Astrocyte (in vitro differentiated cells and primary cell): ENCODE results near the gene TRAF3IP1.

Source experiments
- EZH2 ChIP-seq: IDR thresholded peaks from 2 replicates; pipeline ENCODE4 v1.6.1; 2012; ENCODE audit warnings: mild to moderate bottlenecking, low read length, inconsistent platforms; ENCODE audit not compliant: insufficient read depth
- TF ChIP-seq, protein P1 (sequence below): IDR thresholded peaks from 2 replicates; pipeline ENCODE4 v1.5.1; 2011; ENCODE audit warnings: low read depth, mild to moderate bottlenecking, inconsistent platforms, low read length, moderate library complexity; ENCODE audit not compliant: insufficient read depth

GRCh38 chr2:238295144-238296112 is 24.9 kb upstream of the TRAF3IP1 start:
- TF ChIP-seq, protein P1, sequence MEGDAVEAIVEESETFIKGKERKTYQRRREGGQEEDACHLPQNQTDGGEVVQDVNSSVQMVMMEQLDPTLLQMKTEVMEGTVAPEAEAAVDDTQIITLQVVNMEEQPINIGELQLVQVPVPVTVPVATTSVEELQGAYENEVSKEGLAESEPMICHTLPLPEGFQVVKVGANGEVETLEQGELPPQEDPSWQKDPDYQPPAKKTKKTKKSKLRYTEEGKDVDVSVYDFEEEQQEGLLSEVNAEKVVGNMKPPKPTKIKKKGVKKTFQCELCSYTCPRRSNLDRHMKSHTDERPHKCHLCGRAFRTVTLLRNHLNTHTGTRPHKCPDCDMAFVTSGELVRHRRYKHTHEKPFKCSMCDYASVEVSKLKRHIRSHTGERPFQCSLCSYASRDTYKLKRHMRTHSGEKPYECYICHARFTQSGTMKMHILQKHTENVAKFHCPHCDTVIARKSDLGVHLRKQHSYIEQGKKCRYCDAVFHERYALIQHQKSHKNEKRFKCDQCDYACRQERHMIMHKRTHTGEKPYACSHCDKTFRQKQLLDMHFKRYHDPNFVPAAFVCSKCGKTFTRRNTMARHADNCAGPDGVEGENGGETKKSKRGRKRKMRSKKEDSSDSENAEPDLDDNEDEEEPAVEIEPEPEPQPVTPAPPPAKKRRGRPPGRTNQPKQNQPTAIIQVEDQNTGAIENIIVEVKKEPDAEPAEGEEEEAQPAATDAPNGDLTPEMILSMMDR = no peak
- TF ChIP-seq EZH2 = no peak
